Muscle of leg (tissue), 11 donors: ENCODE results near the gene CAPN13. TPM values are rescaled to one million over a fixed set of nuclear protein-coding genes. Genes with fewer than 3 reads are reported as not detected.

Experiments used
- DNase-seq: peaks from one replicate; pipeline ENCODE4 v3.0.0; 2013
- H3K27ac ChIP-seq: one replicate; pipeline ENCODE4 v1.5.1; 2013; ENCODE audit warnings: mild to moderate bottlenecking, low read length, control low read depth
- H3K27me3 ChIP-seq: one replicate; pipeline ENCODE4 v1.6.1; 2013; ENCODE audit warnings: low read length; ENCODE audit not compliant: control insufficient read depth, insufficient read depth
- H3K36me3 ChIP-seq: one replicate; pipeline ENCODE4 v1.6.1; 2013; ENCODE audit warnings: low read length; ENCODE audit not compliant: control insufficient read depth, insufficient read depth
- H3K4me1 ChIP-seq: one replicate; pipeline ENCODE4 v1.6.1; 2013; ENCODE audit warnings: low read length; ENCODE audit not compliant: control insufficient read depth, insufficient read depth
- H3K4me3 ChIP-seq: one replicate; pipeline ENCODE4 v1.5.1; 2013; ENCODE audit warnings: low read length, control low read depth
- H3K9me3 ChIP-seq: replicated peaks from 2 replicates; pipeline ENCODE4 v1.6.1; 2013; ENCODE audit warnings: low read depth, low read length; ENCODE audit not compliant: control insufficient read depth
- WGBS: methylation state at CpG from one replicate; pipeline ENCODE4 v1.1.5; 2013; ENCODE audit warnings: missing lambda C conversion rate; ENCODE audit not compliant: insufficient coverage; 5-methylcytosine and 5-hydroxymethylcytosine counted together
- polyA plus RNA-seq, 8 donors: library from polyadenylated mRNA; unstranded; fragments of 120-200 nt; gene quantifications; one replicate each; pipeline versions ENCODE4 v1.2.1 to v1.2.3, GENCODE V29; 2013; ENCODE audit warnings: inconsistent platforms in 1 of 8, low replicate concordance in 1 of 8; ENCODE audit not compliant: insufficient read length in 8 of 8, insufficient read depth in 1 of 8
- total RNA-seq: library from RNA; stranded (reverse); fragments of 120-200 nt; gene quantifications from one replicate; pipeline ENCODE4 v1.2.4, GENCODE V29; 2013

The CAPN13 gene
- total and polyA plus RNA-seq, 9 donors, result 0.05 to 1.7 (median 0.61) TPM; not detected in 6

DNA sequence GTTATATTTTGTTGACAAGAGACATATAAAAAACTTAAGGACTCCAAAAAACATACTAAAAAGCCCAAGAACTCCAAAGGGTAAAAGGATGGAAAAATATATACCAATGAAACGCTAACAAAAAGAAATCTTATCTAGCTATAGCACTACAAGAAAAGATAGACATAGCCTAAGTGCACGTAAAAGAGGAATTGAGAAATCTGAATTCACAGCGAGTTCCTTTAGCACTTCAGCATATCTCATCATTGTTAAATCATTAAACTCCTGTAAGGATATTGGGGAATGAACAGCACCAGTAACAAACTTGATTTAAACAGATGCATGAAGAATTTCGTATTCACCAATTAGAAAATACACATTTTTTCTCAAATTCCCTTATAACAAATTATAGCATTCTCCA, 134.1 kb downstream of the CAPN13 start:
- WGBS, result no CpG with 5 or more reads among the region's 4 CpGs
- no peak for DNase-seq

More for the DNA sequence above, 134.1 kb downstream of the CAPN13 start:
- Histone ChIP-seq H3K4me1 (no peaks in the 10 kb centered on the region), H3K27ac (no peak overlapping the region), H3K36me3 (no peaks in the 10 kb centered on the region), H3K4me3 (no peak overlapping the region), H3K27me3 (no peaks in the 10 kb centered on the region), H3K9me3 (peaks cover 11% of the 10 kb centered on the region)
